GM06990 (cell line): ENCODE data around the gene ERC2.

Experiments used
- DNase-seq: peaks from one replicate; pipeline ENCODE4 v3.0.0-alpha.2; 2011; ENCODE audit not compliant: insufficient read length; ENCODE audit errors: extremely low read depth
- H3K27me3 ChIP-seq: replicated peaks from 2 replicates; pipeline ENCODE4 v1.6.0; 2011; ENCODE audit warnings: low read length; ENCODE audit not compliant: control insufficient read depth, insufficient read depth
- H3K36me3 ChIP-seq: 2 replicates; pipeline ENCODE4 v1.5.1; 2011; ENCODE audit warnings: low read length; ENCODE audit not compliant: control insufficient read depth, insufficient read depth
- H3K4me3 ChIP-seq: replicated peaks from 2 replicates; pipeline ENCODE4 v1.5.1; 2011; ENCODE audit warnings: low read depth, mild to moderate bottlenecking, control low read depth, low read length
- CTCF ChIP-seq: IDR thresholded peaks from 2 replicates; pipeline ENCODE4 v1.5.1; 2011; ENCODE audit warnings: low read length, control low read depth, mild to moderate bottlenecking, inconsistent platforms; ENCODE audit not compliant: insufficient read depth, poor library complexity, severe bottlenecking

ERC2 gene

DNA sequence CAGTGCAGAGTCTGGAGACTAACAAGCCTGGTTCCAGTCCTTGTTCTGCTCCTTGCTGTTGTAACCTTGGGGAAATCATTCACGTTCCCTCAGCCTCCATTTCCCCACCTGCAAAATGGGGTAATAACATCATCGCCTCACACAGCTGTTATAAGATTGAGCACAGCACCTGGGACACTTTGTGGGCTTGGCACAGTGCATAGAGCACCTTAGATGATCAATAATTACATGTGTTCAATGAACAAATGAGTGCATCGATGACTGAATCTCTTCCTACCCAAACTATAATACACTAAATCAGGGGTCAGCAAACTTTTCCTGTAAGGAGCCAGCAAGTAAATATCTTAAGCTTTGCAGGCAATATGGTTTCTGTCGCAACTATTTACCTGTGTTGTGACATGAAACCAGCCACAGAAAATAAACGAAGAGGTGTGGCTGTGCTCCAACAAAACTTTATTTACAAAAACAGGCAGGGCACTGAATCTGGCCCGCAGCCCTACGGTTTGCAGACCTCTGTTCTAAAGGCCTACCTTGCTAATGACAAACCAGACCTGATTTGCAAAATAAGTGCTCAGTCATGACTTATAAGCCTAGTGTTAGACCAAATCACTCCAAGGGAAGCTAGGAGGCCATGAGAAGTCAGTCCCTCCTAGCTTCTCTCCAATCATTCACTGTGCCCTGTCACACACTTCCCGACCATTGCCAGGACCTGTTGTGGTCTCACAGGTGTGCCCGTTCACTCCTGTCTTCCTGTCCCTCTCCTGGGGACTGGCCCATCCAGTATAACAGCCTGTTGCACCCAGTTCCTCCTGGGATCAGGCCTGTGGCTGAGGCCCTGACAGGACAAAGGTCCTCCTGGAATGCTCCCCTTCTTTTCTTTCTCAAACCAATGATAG is 831.7 kb downstream of the ERC2 start:
- TF ChIP-seq CTCF, result no peak
- Histone ChIP-seq H3K4me3 (no peak overlapping the region), H3K36me3 (no peaks in the 10 kb centered on the region), H3K27me3 (no peaks in the 10 kb centered on the region)
- no peak for DNase-seq

DNA sequence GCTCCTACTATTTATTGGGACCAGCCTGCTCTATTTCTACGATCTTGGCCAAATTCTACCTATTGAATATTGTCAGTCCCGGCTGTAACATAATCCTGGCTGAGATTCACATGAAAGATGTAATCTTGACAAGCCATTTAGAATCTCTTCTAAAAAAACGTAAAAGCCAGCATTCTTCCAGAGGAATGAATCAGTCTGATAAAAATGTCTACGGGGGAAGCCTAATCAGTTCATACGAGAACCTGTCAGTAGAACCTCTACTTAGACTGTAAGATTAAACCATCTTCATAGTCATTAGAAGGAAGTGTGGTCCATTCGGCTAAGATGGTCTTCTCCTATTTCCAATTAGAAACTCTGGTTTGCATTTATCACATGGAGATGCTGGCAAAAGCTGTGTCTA is 833.9 kb downstream of the ERC2 start:
- Histone ChIP-seq H3K27me3 (no peaks in the 10 kb centered on the region), H3K4me3 (no peak overlapping the region), H3K36me3 (no peaks in the 10 kb centered on the region)
- TF ChIP-seq CTCF, result no peak
- no peak for DNase-seq

DNA sequence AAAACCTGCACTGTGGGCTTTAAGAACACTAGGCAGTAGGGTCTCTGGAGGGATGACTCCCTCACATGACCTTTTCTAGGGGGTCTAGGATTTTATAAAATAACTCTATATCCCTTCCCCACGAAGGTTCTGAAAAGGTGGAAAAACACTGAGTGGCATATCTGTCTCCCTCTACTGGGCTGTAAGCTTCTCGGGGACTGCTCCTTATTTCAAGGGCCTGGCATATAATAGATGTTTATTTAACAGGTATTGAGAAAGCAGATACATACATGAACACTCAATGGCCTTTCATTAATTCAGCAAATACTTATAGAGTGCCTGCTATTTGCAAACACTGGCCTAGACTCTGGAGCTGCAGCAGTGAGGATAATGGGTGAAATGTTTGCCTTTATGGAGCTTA is 834.9 kb downstream of the ERC2 start:
- DNase-seq, result no peak
- Histone ChIP-seq H3K36me3 (no peaks in the 10 kb centered on the region), H3K4me3 (no peak overlapping the region), H3K27me3 (no peaks in the 10 kb centered on the region)
- no peak for TF ChIP-seq CTCF

GRCh38 chr3:55631766-55632331 is 836.4 kb downstream of the ERC2 start:
- no peak for TF ChIP-seq CTCF

DNA sequence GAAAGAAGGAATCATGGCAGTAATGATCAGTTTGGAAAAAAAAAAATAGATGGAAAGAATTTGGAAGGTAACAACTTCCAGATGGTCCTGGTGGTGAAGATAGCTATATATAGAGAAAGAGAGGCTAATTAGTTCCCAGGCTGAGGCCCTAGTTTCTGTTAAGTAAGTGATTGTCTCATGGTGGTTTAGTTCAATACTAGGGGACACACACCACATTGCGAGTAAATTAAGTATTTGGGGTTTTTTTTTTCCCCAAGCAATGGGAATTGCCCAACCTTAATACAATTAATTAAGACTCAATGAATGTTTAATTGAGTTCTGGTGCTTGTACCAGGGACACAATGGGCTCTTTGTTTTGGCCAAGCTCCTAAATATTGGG is 837.4 kb downstream of the ERC2 start:
- DNase-seq, result no peak
- Histone ChIP-seq H3K36me3 (no peaks in the 10 kb centered on the region), H3K27me3 (no peaks in the 10 kb centered on the region), H3K4me3 (no peak overlapping the region)
- no peak for TF ChIP-seq CTCF

More at GRCh38 chr3:55631766-55632331, 836.4 kb downstream of the ERC2 start:
- DNase-seq, result no peak
- Histone ChIP-seq H3K36me3 (no peaks in the 10 kb centered on the region), H3K4me3 (no peak overlapping the region), H3K27me3 (no peaks in the 10 kb centered on the region)
